GM19372 (cell line): ENCODE results near the gene FLNB.
A peak's percentile ranks its signal among the peaks of the same experiment; 100 is the strongest.
"Not testable (repeated sequence)": the region's sequence is repeated elsewhere in the genome, so short reads cannot be mapped to it uniquely, and the experiment has no call there.

Experiments used
- ATAC-seq: cut with Tn5 transposase; IDR thresholded peaks from one replicate; pipeline ENCODE4 v1.9.1; 2021; ENCODE audit warnings: mild to moderate bottlenecking, low read depth, moderate library complexity; ENCODE audit not compliant: unreplicated experiment

Gene FLNB

DNA sequence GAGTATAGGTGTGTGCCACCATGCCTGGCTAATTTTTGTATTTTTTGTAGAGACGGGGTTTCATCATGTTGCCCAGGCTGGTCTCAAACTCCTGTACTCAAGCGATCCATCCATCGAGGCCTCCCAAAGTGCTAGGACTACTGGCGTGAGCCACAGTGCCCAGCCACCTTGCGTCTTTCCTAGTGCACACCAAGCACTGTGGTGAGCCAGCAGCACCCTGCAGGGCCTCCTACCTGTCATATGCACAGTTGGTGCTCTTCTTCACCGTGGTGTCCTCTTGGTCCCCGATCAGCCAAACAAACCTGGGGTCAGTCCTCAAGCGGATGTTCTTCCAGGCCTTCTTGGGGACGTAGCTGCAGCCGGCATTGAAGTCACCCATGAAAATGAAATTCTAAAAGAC, 189.4 kb downstream of the FLNB start:
- ATAC-seq: no peak

DNA sequence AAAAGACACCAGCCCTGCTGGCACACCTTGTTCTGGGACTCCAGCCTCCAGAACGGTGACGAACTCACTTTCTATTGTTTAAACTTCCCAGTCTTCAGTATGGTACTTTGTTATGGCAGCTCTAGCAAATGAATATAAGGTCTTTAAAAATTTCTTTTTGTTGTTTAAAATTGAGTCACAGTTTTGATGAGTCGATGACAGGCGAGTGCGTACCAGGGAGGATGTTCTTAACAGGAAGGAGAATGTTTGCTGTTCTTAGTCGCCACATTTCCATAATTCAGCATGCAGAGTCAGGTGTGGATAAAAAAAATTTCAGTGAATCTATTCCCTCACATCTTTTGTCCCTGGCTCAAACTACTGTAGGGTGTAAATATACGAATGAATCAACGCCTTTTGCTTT, 190.1 kb downstream of the FLNB start:
- no peak for ATAC-seq

DNA sequence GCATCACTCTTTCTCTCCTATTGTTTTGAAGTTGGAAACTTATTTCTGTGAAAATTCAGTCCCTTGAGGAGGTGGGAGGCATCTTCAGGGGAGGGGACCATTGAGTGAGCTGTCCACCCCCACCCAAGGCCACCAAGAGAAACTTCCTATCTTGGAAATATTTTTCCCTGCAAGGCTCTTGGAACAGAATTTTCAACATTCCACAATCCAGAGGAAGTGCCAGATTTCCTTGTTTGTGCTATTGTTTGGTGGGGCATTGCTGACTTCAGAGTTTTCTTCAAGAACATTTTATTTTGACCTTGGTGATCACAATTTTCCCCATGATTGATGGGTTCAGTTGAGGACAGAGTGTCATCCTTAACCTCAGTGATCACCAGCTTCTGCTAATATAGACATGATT, 190.6 kb downstream of the FLNB start:
- ATAC-seq: no peak

DNA sequence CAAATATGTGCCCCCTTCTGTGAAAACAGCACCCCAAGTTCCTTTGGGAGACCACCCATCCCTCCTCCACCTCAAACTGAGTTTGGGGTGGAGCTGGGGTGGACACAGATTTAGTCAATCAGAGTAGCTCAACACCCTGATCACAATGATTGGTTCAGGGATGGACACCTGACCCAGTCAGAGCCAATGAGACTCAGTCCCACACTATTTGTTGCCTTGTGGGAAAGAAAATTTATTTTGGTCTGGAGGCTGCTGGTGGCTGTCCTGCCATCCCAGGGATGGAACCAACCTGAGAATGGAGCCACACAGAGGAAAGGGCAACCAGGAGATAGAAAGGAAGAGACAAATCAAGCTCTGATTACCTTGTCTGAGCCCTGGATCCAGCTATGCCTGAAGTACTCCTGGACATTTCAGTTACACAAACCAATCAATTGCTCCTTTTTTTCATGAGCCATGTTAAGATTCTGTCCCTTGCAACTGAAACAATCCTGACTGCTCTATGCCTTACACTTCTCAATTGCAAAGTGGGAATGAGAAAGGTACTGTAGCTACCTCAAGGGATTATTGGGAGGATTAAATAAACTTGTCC, 192.0 kb downstream of the FLNB start:
- no peak for ATAC-seq

DNA sequence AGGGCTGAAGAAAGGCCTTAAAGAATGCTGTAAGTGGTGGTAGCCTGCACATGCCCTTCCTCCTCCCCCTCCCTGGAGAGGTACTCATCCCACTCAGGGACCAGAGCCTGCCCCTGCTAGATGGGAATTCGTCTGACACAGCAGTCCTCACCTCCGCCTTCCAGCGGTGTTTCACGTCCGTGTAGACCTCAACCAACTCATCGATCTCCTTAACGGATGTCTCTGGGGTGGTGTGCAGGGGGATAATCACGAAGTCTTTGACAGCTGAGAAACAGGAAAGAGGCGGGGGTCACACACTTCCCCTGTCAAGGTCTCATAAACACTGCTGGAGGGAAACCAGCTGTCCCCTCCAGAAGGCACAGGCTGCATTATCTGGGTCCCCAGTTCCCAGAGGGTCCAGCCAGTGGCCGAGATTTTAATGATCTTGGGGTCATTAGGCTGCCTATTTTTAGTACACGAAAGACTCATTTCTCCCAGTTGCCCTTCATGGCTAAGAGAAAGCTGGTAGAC, 192.7 kb downstream of the FLNB start:
- no peak for ATAC-seq

DNA sequence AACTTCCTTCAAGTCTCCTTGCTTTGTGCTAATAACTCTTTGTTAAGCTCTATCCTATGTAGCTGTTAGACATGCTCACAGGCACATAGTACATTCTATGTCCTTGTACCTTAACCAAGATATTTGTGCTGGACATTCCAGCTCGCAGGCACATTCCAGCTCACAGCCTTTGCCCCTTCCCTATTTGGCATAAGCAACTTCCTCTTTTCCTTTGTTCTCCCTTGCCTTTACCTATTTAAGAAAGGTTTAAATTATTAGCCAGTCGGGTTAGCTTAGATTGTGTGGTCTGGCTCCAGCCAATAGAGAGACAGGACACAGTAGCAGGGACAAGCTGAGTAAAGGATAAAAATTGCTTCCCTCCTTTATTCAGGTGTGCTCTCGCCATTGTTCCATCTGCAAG, 193.2 kb downstream of the FLNB start:
- ATAC-seq: not testable (repeated sequence)

DNA sequence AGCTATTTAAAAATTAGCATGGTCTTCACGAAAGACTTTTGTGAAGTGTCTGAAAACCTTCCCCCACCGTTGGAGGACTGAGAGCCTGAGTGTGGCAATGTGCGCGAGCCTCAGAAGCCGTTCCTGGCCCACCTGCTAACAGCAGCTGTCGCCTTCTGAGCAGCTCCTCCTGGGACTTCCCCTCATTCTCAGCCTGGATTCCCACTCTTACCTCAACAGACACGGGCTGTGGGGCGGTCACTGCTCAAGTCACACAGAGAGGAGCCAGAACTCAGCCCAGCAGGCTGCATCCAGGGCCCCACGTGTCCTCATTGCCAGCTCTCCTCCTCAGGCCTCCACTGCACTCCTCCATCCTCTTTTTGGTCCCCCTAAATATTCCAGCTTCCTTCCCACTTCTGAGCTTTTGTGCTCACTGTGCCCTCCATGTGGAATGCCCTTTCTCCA, 194.7 kb downstream of the FLNB start:
- ATAC-seq: peak; percentile 67

DNA sequence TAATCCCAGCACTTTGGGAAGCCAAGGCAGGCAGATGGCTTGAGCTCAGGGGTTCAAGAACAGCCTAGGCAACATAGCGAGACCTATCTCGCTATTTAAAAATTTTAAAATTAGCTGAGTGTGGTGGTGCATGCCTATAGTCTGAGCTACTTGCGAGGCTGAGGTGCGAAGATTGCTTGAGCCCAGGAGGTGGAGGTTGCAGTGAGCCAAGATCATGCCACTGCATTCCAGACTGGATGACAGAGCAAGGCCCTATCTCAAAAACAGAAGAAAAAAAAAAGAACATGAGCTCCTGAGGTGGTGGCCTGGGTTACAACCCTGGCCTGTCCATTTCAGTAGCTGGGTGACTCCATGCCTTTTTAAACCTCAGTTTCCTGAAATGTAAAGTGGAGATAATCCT, 195.3 kb downstream of the FLNB start:
- no peak for ATAC-seq

DNA sequence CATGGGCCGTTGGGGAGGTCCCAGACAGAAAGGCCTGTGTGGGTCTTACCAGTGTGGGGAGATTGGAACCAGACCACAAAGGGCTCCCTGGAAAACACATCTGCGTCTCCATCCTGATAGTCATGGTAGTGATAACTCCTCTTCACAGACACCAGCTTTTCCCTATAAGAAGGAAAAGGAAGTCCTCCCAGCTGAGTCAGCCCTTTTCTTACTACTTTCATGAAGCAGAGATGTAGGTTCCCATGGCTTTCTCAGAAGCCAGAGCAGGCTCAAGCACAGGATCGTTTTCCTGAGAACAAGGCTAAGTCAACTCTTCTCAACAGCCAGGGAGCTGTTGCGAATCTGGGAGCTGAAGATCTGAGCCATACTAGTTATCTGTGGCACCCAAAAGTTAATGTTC, 196.5 kb downstream of the FLNB start:
- ATAC-seq: no peak

DNA sequence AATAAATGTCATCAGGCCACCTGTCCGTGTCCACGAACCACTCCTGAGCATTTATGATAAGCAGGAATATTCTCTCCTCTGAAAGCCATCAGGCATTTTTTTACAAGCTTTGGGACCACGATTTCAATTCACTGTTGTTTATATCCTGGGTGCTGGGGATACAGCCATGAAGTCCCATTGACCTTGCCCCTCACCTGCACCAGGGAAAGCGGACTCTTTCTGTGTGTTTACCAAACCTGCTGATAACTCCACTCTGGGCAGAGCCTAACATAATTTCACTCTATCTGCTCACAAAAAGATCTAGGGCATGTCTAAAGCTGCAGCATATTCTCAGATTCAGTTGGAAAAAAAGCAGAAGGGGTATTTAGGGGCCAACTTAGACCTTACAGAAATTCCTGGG, 197.8 kb downstream of the FLNB start:
- no peak for ATAC-seq

DNA sequence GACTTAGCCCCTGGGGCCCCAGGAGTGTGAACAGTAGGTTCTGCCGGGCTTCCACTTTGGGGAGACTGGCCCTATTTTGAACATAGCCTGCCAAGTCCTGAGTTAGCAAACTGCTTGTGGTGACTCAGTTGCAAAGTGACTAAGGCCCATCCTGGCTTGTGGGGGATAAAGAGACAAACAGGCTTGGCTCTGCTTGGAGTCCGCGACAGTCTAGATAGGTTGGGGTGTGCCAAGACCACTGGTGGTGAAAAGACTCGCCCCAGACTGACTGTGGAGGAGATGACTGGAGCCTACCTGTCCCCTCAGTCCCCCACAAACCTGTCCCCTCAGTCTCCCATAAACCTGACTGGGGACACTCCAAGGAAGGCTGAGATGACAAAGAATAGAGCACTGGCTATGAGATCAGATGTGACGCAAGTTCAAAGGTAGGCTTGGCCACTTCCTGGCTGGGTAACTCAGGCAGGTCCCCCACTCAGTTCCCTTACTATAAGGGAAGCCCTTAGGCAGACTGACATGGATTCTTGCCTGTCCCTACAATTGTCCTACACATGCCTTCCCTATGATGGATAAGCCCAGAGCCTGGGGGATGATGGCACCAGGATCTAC, 198.3 kb downstream of the FLNB start:
- ATAC-seq: no peak

DNA sequence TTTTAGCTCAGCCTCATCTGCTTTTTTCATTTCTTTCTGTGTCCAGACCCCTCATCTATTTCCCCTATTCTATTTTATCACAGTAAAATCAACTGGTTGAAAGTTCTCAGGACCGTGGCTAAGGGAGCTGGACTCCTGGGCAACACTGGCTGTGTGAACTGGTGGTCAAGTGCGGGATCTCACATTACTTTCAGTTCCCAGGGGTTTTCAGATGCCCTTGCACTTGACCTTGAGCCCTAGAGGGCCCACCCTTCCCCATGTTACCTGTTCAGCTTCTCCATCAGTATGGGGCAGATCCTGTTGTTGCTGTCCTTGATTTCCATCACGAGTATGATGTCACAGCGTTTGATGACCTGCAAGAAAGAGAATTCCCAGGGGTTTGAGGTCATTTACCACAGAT, 199.7 kb downstream of the FLNB start:
- no peak for ATAC-seq

DNA sequence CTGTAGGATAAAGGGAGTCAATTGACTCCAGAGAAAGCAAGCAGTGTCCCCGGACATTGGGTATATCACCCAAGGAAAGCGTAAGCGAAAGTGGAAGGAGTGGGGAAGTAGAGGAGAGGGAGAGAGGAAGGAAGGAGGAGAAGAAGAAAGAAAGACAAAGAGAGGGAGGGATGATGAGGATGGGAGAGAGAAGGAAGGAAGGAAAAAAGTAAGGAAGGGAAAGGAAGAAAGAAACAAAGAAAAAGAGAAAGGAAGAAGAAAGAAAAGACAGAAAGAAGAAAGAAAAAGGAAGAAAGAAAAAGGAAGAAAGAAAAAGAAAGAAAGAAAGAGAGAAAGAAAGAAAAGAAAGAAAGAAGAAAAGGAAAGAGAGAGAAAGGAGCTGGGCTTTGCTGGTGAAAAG, 201.7 kb downstream of the FLNB start:
- ATAC-seq: no peak

DNA sequence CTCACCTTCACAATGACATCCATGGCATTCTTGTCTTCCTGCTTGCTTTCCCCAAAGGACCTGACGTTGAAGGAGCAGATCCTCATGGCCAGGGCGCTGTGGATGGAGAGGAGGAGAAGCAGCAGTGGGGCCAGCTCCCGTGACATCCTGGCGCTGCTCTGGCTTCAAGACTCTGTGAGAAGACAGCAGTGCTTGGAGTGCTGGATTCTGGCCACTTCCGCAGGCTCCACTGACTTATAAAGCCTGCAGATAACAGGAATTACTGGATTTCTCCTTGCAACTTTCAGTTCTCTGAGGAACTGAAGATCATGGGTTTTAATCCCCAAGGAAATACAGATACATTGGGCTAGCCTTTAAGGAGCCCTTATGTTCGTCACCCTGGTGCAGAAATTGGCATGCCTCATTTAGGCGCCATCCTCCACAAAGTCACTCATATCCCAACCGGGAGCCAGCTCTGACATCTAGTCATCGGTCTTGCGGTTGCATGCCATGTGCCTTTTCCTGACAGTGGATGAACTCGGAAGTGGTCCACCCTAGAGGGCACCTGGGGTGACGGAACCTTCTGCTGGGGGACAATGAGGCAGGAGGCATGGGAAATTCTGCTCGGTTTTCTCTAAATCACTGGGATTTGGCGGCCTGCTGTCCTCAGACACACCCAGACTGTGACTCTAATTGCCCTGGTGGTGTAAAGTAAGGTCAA, 202.7 kb downstream of the FLNB start, which contains the start of gene DNASE1L3:
Gene DNASE1L3 (minus strand): TSS at position 212 of the 700 bp plus-strand sequence. CDS start 66 bp downstream, at position 146.
- no peak for ATAC-seq

DNA sequence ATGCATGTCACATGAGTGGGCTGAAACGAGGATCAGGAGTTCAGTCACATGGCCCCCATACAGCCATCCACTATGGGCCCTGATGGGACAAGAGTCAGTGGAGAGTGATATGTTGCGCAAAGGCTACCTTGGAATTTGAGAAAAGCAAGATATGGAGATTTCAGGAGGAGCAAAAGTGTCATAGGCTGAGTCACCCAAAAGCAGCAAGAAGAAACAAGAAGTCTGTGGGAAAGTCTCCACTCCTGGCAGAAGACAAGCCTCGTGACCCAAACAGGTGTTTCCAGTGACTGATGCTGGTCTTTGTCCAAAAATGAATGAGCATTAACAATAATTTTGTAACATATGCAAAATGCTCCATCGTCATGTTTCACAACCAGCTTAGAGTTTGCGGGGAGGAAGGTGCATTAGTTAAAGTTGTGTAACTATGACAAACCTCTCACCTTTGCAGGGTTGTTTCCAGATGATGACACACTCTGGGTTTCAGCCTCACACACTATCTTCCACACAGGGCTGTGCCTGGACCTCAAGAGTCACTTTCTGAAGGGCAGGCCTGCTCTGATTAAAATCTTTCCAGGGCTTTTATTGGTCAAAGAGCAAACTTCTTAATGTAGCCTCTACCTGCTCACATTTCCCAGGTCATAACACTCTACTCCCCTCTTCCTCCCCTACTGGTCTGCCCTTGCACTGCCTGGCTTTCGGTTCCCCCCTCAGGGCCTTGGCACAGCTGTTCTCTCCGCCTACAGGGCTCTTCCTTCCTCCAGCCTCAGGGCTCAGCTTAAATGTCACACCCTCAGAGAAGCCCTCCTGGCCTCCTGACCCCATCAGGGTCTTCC, 206.5 kb downstream of the FLNB start:
- ATAC-seq: peak; percentile 74

DNA sequence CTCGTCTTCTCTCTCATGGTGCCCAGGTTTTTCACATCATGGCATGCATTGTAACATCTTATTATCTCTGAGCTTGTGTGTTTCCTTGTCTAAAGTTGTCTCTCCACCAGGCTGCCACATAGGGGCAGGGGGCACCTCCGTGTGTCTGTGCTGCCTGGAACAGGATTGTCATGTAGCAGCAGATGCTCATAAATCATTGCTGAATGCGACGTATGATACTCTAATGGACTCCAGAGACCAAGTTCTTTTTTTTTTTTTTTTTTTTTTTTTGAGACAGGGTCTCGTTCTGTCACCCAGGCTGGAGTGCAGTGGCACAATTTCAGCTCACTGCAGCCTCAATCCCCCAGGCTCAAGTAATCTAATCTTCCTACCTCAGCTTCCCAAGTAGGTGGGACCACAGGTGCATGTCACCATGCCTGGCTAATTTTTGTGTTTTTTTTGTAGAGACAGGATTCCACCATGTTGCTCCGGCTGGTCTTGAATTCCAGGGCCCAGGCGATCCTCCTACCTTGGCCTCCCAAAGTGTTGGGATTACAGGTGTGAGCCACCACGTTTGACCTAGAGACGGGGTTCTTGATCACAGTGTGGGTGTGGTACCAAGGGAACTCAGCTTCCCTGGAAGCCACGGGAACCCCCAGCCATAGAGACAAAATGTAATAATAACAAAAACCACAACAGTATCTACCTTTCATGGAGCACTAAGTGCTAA, 207.2 kb downstream of the FLNB start:
- peak; percentile 1 for ATAC-seq

DNA sequence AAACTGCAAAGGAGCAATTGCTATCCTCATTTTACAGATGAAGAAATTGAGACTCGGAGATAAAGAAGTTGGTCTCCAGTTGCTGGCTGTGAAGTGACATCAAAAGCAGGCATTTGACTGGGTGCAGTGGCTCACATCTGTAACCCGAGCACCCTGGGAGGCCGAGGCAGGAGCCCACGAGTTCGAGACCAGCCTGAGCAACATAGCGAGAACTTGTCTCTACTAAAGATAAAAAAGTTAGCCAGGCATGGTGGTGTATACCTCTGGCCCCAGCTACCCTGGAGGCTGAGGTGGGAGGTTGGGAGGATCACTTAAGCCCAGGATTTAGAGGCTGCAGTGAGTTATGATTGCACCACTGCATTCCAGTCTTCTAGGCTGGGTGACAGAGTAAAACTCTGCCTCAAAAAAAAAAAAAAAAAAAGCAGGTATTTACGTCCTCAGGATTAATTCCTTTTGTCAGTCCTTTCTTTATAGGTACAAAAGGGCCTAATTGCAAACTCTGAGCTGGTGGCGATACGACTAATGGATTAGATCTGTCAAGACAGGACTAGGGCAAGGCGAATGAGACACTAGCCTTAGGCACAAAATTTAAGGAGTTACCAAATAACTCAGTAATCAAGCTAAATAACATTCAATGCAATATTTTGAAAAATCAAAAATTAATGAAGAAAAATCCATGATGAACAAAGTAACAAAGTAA, 208.4 kb downstream of the FLNB start:
- ATAC-seq: no peak

DNA sequence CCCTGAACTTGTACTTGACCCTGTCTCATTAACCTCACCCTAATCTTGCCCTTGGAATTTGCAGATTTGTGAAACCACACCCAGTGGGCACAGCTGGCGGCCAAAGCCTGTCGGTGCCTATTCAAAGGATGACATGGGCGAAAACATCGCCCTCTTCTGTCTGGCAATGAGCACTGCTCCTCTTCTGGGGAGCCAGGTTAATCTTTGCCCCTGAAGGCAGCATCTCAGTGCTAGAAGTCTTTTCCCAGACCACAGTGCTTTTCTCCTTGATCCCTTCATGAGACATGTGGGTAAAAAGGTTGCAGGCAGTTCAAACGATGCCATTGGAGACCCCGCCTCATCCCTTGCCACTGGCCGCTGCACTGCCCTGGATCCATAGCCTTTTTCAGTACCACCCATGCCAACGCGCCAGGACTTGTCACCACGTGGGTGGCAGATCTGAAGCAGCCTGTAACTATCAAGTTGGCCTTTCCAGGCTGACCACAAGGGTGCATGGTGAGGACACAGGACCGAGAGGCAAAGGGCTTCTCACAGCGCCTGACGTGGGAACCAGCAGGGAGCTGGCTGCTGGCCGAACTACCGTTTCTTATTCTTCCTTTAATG, 209.1 kb downstream of the FLNB start:
- ATAC-seq: no peak

DNA sequence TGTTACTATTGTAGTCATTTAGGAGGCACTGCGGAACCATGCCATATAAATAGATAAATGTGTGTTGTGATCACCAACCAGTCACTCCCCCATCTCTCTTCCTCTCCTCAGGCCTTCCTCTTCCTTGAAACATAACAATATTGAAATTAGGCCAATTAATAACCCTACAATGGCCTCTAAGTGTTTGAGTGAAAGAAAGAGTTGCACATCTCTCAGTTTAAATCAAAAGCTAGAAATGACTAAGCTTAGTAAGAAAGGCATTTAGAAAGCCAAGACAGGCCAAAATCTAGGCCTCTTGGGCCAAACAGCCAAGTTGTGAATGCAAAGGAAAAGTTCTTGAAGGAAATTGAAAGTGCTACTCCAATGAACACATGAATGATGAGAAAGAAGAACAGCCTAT, 210.7 kb downstream of the FLNB start:
- no peak for ATAC-seq
